ENCODE results near the gene SPC24.
"Not testable (repeated sequence)": the region's sequence is repeated elsewhere in the genome, so short reads cannot be mapped to it uniquely, and the experiment has no call there.

The SPC24 gene

DNA sequence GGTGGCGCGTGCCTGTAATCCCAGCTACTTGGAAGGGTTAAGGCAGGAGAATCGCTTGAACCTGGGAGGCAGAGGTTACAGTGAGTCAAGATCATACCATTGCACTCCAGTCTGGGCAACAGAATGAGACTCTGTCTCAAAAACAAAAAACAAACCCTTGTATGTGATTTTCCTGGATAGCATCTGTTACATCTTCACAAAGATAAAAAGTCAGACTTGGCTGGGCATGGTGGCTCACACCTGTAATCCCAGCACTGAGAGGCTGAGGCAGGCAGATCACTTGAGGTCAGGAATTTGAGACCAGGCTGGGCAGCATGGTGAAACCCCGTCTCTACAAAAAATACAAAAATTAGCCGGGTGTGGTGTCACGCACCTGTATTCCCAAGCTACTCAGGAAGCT, 58.2 kb downstream of the SPC24 start:
- not testable (repeated sequence) for H3K9me3 ChIP-seq (ENCODE audit: control insufficient read depth, insufficient read depth, low read length); H3K9ac ChIP-seq (ENCODE audit: low read depth, low read length); H3K27me3 ChIP-seq (ENCODE audit: control insufficient read depth, insufficient read depth, low read length); H3K4me3 ChIP-seq (ENCODE audit: low read depth, low read length); H3K4me1 ChIP-seq (ENCODE audit: control insufficient read depth, insufficient read depth, low read length)
- H3K36me3 ChIP-seq (ENCODE audit: control insufficient read depth, insufficient read depth, low read length) = peaks cover 23% of the 10 kb centered on the region

DNA sequence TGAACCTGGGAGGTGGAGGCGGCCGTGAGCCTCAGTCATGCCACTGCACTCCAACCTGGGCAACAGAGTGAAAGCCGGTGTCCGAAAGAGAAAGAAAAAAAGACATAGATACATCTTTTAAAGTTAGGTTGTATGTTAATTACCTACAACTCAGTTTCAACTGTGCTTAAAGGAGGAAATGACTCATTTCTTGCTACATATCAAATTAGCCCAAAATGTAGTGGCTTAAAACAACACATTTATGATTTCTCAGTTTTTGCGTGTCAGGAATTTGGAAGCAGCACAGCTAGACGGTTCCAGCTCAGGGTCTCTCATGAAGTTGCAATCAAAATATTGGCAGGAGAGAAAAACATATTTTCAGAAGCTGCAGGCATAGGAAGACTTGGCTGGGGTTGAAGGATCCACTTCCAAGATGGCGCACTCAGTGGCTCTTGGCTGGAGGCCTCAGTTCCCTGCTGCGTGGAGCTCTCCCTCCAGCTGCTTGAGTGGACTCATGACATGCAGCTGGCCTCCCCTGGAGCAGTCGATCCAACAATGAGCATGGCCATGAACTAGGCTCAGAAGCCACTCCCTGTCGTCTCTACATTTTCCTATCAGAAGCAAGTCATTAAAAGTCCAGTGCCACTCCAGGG, 59.3 kb downstream of the SPC24 start:
- H3K4me3 ChIP-seq (ENCODE audit: low read depth, low read length) = no peak overlapping the region
- H3K4me1 ChIP-seq (ENCODE audit: control insufficient read depth, insufficient read depth, low read length) = peaks cover 6% of the 10 kb centered on the region
- H3K9ac ChIP-seq (ENCODE audit: low read depth, low read length) = no peak overlapping the region

More for the DNA sequence above, 59.3 kb downstream of the SPC24 start:
- Histone ChIP-seq H3K36me3 (ENCODE audit: control insufficient read depth, insufficient read depth, low read length) (peaks cover 23% of the 10 kb centered on the region), H3K9me3 (ENCODE audit: control insufficient read depth, insufficient read depth, low read length) (no peaks in the 10 kb centered on the region), H3K27me3 (ENCODE audit: control insufficient read depth, insufficient read depth, low read length) (no peaks in the 10 kb centered on the region)
